Smooth muscle cell (in vitro differentiated cells): Measurements from ENCODE around the gene EXOC3L4. TPM values are rescaled to one million over a fixed set of nuclear protein-coding genes. Genes with fewer than 3 reads are reported as not detected.

Source experiments
- DNase-seq: peaks from one replicate; lab custom pipeline; 2025; ENCODE audit not compliant: unreplicated experiment; lab: John Stamatoyannopoulos, UW
- H2AFZ ChIP-seq: fragments of 200-600 bp; sonication (generic); 2 replicates; pipeline ENCODE4 v1.6.0; 2016; ENCODE audit warnings: antibody characterized with exemption, low read depth, mild to moderate bottlenecking
- H3F3A ChIP-seq: fragments of 200-600 bp; sonication (generic); 2 replicates; pipeline ENCODE4 v1.6.0; 2017; ENCODE audit warnings: antibody characterized with exemption, low read depth
- H3K27ac ChIP-seq: fragments of 200-600 bp; sonication (generic); 2 replicates; pipeline ENCODE4 v1.5.1; 2016; ENCODE audit warnings: low read depth, mild to moderate bottlenecking
- H3K27me3 ChIP-seq: fragments of 200-600 bp; sonication (generic); 2 replicates; pipeline ENCODE4 v1.6.1; 2016; ENCODE audit warnings: low read depth, mild to moderate bottlenecking
- H3K36me3 ChIP-seq: fragments of 200-600 bp; sonication (generic); 2 replicates; pipeline ENCODE4 v1.5.1; 2016; ENCODE audit warnings: low read depth
- H3K4me1 ChIP-seq: fragments of 200-600 bp; sonication (generic); 2 replicates; pipeline ENCODE4 v1.5.1; 2016; ENCODE audit warnings: low read depth
- H3K4me2 ChIP-seq: fragments of 200-600 bp; sonication (generic); 2 replicates; pipeline ENCODE4 v1.6.0; 2016; ENCODE audit warnings: mild to moderate bottlenecking
- H3K4me3 ChIP-seq: fragments of 200-600 bp; sonication (generic); 2 replicates; pipeline ENCODE4 v1.5.1; 2016; ENCODE audit warnings: mild to moderate bottlenecking
- H3K79me2 ChIP-seq: fragments of 200-600 bp; sonication (generic); 2 replicates; pipeline ENCODE4 v1.6.0; 2016; ENCODE audit warnings: low read depth, mild to moderate bottlenecking
- H3K9ac ChIP-seq: fragments of 200-600 bp; sonication (generic); 2 replicates; pipeline ENCODE4 v1.6.0; 2016; ENCODE audit warnings: low read depth
- H3K9me3 ChIP-seq: fragments of 200-600 bp; sonication (generic); replicated peaks from 2 replicates; pipeline ENCODE4 v1.5.1; 2016; ENCODE audit warnings: low read depth
- H4K20me1 ChIP-seq: fragments of 200-600 bp; sonication (generic); 2 replicates; pipeline ENCODE4 v1.6.0; 2016; ENCODE audit warnings: low read depth
- WGBS: methylation state at CpG from one replicate; pipeline ENCODE4 v1.1.7; 2016; ENCODE audit warnings: low lambda C conversion rate; 5-methylcytosine and 5-hydroxymethylcytosine counted together
- polyA plus RNA-seq: library from polyadenylated mRNA; unstranded; fragments of >200 nt; fragmentation: Nextera tagmentation; extraction: Ambion mirVana; gene quantifications from 2 replicates; pipeline ENCODE4 v1.2.1, GENCODE V29; 2016
- total RNA-seq: library from RNA; depleted of rRNA; stranded (reverse); fragments of >200 nt; gene quantifications from 2 replicates; pipeline ENCODE4 v1.2.3, GENCODE V29; 2014
- TF ChIP-seq, protein P1 (sequence below): fragments of 200-600 bp; sonication (generic); IDR thresholded peaks from 2 replicates; pipeline ENCODE4 v1.5.1; 2017; ENCODE audit warnings: borderline replicate concordance, mild to moderate bottlenecking, antibody characterized with exemption; ENCODE audit not compliant: insufficient read depth, poor library complexity, severe bottlenecking

EXOC3L4 gene
- total and polyA plus RNA-seq, 2 experiments from 2014 or later = not detected

DNA sequence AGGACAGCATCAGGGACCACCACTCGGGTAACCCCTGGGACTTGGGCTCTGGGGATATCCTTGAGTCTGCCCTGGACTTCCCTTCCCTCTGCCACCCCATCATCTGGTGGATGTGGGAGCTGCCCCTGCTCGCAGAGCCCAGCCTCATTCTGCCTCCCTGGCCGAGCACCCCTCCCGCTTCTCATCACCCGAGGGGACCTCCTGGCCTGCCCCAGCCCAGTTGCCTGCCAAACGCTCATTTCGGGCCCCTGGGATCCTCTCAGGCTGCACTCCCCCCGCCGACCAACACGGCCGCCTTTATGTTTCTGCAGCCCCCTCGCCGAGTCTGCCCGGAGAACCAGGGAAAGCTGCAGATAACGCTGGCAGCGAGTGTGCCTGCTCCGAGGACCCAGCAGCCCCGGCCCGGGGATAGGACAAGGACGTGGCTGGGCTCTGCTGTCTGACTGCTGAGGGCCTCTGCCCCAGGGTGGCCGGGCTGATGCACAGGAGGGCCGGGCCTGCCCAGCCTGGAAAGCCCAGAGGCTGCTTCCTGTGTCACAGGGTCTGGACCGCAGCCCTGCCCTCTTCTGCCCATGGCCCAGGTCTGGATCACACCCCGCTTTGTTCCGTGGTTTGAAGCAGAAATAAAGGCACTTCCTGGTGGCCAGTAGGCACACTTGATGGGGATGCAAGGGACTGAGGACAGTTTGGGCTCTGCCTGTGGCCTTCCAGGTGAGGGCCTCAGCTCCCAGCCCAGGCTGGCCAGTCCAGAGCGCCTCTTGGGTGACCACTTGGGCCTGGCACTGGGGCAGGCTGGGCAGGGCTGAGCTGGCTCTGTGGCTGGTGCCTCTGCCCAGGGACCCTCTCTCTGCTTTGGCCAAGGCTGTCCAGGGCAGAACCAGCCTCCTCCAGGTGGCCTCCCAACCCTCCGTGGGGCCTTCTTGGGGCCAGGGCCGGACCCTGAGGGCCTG is 4.9 kb upstream of the EXOC3L4 start:
- Histone ChIP-seq H3K27ac (no peak overlapping the region), H3K79me2 (no peaks in the 10 kb centered on the region), H3K4me2 (no peak overlapping the region), H3K27me3 (peaks cover 7% of the 10 kb centered on the region), H3K9me3 (no peaks in the 10 kb centered on the region), H2AFZ (no peak overlapping the region), H3K9ac (no peak overlapping the region), H3K36me3 (no peaks in the 10 kb centered on the region), H3K4me1 (no peaks in the 10 kb centered on the region), H3F3A (no peaks in the 10 kb centered on the region), H4K20me1 (no peaks in the 10 kb centered on the region), H3K4me3 (no peak overlapping the region)
- TF ChIP-seq, protein P1, sequence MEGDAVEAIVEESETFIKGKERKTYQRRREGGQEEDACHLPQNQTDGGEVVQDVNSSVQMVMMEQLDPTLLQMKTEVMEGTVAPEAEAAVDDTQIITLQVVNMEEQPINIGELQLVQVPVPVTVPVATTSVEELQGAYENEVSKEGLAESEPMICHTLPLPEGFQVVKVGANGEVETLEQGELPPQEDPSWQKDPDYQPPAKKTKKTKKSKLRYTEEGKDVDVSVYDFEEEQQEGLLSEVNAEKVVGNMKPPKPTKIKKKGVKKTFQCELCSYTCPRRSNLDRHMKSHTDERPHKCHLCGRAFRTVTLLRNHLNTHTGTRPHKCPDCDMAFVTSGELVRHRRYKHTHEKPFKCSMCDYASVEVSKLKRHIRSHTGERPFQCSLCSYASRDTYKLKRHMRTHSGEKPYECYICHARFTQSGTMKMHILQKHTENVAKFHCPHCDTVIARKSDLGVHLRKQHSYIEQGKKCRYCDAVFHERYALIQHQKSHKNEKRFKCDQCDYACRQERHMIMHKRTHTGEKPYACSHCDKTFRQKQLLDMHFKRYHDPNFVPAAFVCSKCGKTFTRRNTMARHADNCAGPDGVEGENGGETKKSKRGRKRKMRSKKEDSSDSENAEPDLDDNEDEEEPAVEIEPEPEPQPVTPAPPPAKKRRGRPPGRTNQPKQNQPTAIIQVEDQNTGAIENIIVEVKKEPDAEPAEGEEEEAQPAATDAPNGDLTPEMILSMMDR = no peak
- no peak for DNase-seq
- 92% methylated on average over 28 of the region's 28 CpGs for WGBS

DNA sequence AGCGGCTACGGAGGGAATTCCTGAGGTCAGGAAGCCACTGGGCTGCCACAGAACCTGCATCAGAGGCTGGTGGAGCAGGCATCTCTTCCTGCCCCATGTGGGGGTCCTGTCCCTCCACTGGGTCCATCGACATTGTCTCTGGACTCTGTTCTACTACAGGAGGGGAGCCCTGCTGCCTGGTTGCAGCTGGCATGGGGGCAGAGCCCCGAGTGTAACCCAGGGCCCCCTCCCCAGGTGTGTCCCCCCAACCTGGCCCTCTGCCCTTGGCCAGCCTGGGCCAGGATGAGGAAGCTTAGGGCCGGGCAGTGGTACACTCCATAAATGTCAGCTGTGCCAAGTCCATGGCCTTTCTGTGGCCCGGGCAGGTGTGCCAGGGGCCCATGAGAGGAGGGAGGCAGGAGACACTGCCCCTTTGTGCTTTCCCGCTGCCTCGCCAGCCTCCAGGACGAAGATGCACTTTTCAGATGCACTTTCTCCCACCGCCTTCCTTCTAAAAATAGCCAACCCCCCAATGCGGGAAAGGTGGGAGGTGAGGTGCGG is 4.0 kb upstream of the EXOC3L4 start:
- TF ChIP-seq, protein P1 = no peak
- Histone ChIP-seq H3K9ac (no peak overlapping the region), H3K27ac (no peak overlapping the region), H3K79me2 (no peaks in the 10 kb centered on the region), H3K27me3 (no peaks in the 10 kb centered on the region), H3F3A (no peaks in the 10 kb centered on the region), H4K20me1 (no peaks in the 10 kb centered on the region), H3K9me3 (no peaks in the 10 kb centered on the region), H3K4me1 (no peaks in the 10 kb centered on the region), H3K4me3 (no peak overlapping the region), H3K4me2 (no peak overlapping the region), H2AFZ (no peak overlapping the region), H3K36me3 (no peaks in the 10 kb centered on the region)
- no peak for DNase-seq
- 91% methylated on average over 12 of the region's 12 CpGs for WGBS

DNA sequence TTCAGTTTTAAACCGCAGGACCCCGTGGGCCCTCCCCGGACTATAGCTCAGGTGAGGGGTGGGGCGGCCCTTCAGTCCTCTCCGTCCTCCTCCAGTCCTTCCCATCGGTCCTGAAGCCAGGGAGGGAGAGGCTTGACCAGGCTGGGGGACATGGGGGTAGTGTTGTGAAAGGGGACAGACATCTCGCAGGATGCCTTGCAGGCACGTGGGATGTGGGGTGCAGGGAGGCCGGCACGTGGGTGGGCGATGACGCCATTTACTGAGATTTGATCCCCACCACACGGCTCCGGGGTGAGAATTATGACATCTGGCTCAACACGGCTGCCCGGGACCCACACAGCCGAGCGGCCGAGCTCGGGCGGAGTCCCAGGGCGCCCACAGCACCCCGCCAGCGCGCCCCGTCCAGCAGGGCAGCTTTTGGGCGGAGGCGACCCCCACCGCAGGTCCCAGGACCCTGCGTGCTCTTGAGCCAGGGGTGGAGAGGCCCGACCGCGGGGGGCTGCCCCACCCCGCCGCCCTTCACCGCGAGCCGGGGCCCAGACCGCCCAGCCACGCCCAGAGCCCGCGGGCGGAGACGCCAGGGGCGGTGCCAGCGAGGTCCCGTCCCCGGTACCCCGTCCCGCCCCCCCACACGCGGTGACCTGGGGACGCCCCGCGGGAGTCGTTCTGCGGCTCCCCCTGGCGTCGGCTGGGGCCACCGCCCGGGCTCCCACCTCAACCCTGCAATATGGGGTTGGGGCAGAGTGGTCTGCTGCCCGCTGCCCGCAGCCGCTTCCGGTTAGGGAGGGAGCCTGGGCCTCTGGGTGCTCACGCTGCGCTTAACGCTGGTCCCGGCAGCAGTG is 3.3 kb upstream of the EXOC3L4 start:
- Histone ChIP-seq H3K9ac (no peak overlapping the region), H3K36me3 (no peaks in the 10 kb centered on the region), H3K4me2 (peak overlapping the region; percentile 90), H3K9me3 (no peaks in the 10 kb centered on the region), H3K27me3 (no peaks in the 10 kb centered on the region), H3K79me2 (no peaks in the 10 kb centered on the region), H3K4me3 (peak overlapping the region; percentile 56), H3K4me1 (no peaks in the 10 kb centered on the region), H3F3A (no peaks in the 10 kb centered on the region), H3K27ac (no peak overlapping the region), H4K20me1 (no peaks in the 10 kb centered on the region), H2AFZ (peak overlapping the region; percentile 83)
- no peak for DNase-seq
- TF ChIP-seq, protein P1 = peak; percentile 56
- 22% methylated on average over 42 of the region's 69 CpGs for WGBS
